HEK293 (cell line): ENCODE data around the gene HEATR3.

Experiments used
- CTCF ChIP-seq: fragments of 450-650 bp; formaldehyde crosslinking; IDR thresholded peaks from 2 replicates; pipeline ENCODE4 v1.5.1; 2016; ENCODE audit warnings: missing biosample characterization, missing genetic modification characterization
- ZNF37A ChIP-seq: fragments of 450-650 bp; IDR thresholded peaks from 2 replicates; pipeline ENCODE4 v1.5.1; 2018; ENCODE audit warnings: missing biosample characterization, missing genetic modification characterization

- TF ChIP-seq ZNF37A (no peak), CTCF (tag by site-specific recombination) (no peak)
Measured at GRCh38 chr16:50121278-50121677, 55.5 kb downstream of the HEATR3 start.
